K562 (cell line): ENCODE results near the gene RAP1GDS1. TPM values are rescaled to one million over a fixed set of nuclear protein-coding genes. Genes with fewer than 3 reads are reported as not detected.

Experiments used
- ATAC-seq: fragments of 200-7000 bp; cut with Tn5 transposase; 3 replicates; pipeline ENCODE4 v1.9.1; 2020; ENCODE audit warnings: moderate library complexity
- BruUV-seq: library from RNA; stranded (reverse); fragments of 400-500 nt; replicated peaks from 2 replicates; lab custom pipeline; 2021; lab: Mats Ljungman, UMichigan
- CTCF ChIA-PET: fragments of 300-600 bp; formaldehyde crosslinking; extraction: SDS; loops from one replicate; lab custom pipeline; 2021; ENCODE audit warnings: low intra/inter-chr PET ratio; lab: Yijun Ruan, JAX
- POLR2A ChIA-PET: fragments of 300-600, 350-650 bp; sonication (Branson Sonifier 250); formaldehyde crosslinking; extraction: SDS; loops from one replicate; lab custom pipeline; 2021; ENCODE audit warnings: antibody characterized with exemption, inconsistent platforms; lab: Yijun Ruan, JAX
- DNase-seq, 4 experiments: peaks; one replicate each; pipeline versions ENCODE4 v3.0.0 to v3.0.0-alpha.2; 2011 to 2018; ENCODE audit warnings: low spot score in 3 of 4, mixed read lengths in 3 of 4; ENCODE audit errors: extremely low read depth in 1 of 4
- FAIRE-seq: peaks from 2 replicates; lab custom pipeline; 2011; peaks lifted over from hg19 to GRCh38; lab: Jason Lieb, UNC
- H2AFZ ChIP-seq: 2 replicates; pipeline ENCODE4 v1.6.0; 2011; ENCODE audit warnings: low read depth, low read length, control low read depth, inconsistent platforms
- H3K27ac ChIP-seq: fragments of 200-600 bp; 3 replicates; pipeline ENCODE4 v1.8.0; 2011; ENCODE audit warnings: low read depth, mild to moderate bottlenecking, control low read depth, inconsistent platforms, low read length, moderate library complexity, mixed read lengths; ENCODE audit errors: extremely low read depth
- H3K27me3 ChIP-seq, 2 experiments: fragments of 300-600 bp in 1 of 2; 2 replicates in 1 of 2; 3 replicates in 1 of 2; pipeline versions ENCODE4 v1.6.0 to v1.8.0; 2011; ENCODE audit warnings: inconsistent platforms in 2 of 2, low read length in 2 of 2, mild to moderate bottlenecking in 1 of 2, mixed read lengths in 1 of 2, moderate library complexity in 1 of 2; ENCODE audit not compliant: control insufficient read depth in 2 of 2, insufficient read depth in 2 of 2
- H3K36me3 ChIP-seq: fragments of 300-600 bp; 3 replicates; pipeline ENCODE4 v1.8.0; 2011; ENCODE audit warnings: mild to moderate bottlenecking, low read length, inconsistent platforms; ENCODE audit not compliant: control insufficient read depth, insufficient read depth
- H3K4me1 ChIP-seq, 2 experiments: fragments of 200-600 bp in 1 of 2; replicated peaks in 1 of 2; 2 replicates in 1 of 2; 3 replicates in 1 of 2; pipeline versions ENCODE4 v1.5.1 to v1.8.0; 2011; ENCODE audit warnings: inconsistent platforms in 2 of 2, low read length in 2 of 2, mild to moderate bottlenecking in 1 of 2, mixed read lengths in 1 of 2, moderate library complexity in 1 of 2; ENCODE audit not compliant: control insufficient read depth in 2 of 2, insufficient read depth in 2 of 2
- H3K4me2 ChIP-seq: 2 replicates; pipeline ENCODE4 v1.6.1; 2011; ENCODE audit warnings: low read length, control low read depth, inconsistent platforms, mixed read lengths; ENCODE audit not compliant: insufficient read depth
- H3K4me3 ChIP-seq: fragments of 200-600 bp; sonication (generic), shearing (Covaris generic); 2 replicates; pipeline ENCODE4 v1.5.1; 2016; ENCODE audit warnings: control low read depth, inconsistent platforms
- H3K79me2 ChIP-seq: fragments of 200-600 bp; 3 replicates; pipeline ENCODE4 v1.8.0; 2011; ENCODE audit warnings: low read length, inconsistent platforms; ENCODE audit not compliant: control insufficient read depth, insufficient read depth
- H3K9ac ChIP-seq, 2 experiments: 2 replicates each; pipeline versions ENCODE4 v1.6.0 to v1.6.1; 2011; ENCODE audit warnings: low read depth in 2 of 2, low read length in 2 of 2, control low read depth in 1 of 2, inconsistent platforms in 1 of 2, mild to moderate bottlenecking in 1 of 2, mixed read lengths in 1 of 2; ENCODE audit not compliant: insufficient read depth in 1 of 2
- H3K9me1 ChIP-seq: one replicate; pipeline ENCODE4 v1.6.0; 2011; ENCODE audit warnings: inconsistent platforms, mild to moderate bottlenecking, low read length, moderate library complexity; ENCODE audit not compliant: control insufficient read depth, insufficient read depth
- H3K9me3 ChIP-seq: replicated peaks from 2 replicates; pipeline ENCODE4 v1.5.1; 2011; ENCODE audit warnings: low read depth, low read length, inconsistent platforms; ENCODE audit not compliant: control insufficient read depth, insufficient read depth
- H4K20me1 ChIP-seq: replicated peaks from 2 replicates; pipeline ENCODE4 v1.6.1; 2011; ENCODE audit warnings: low read length, inconsistent platforms, mixed read lengths; ENCODE audit not compliant: control insufficient read depth, insufficient read depth
- ELF4 ChIP-seq: fragments of 450-650 bp; formaldehyde crosslinking; IDR thresholded peaks from 2 replicates; pipeline ENCODE4 v1.4.0; 2022; ENCODE audit warnings: missing genetic modification characterization
- NKRF ChIP-seq: fragments of 450-650 bp; IDR thresholded peaks from 2 replicates; pipeline ENCODE4 v1.6.1; 2016; ENCODE audit warnings: borderline replicate concordance
- SNRNP70 ChIP-seq: fragments of 200-400 bp; formaldehyde crosslinking; optimal IDR thresholded peaks from 2 replicates; pipeline ENCODE3; 2017; ENCODE audit warnings: low read depth, low read length
- ZNF561 ChIP-seq: fragments of 450-650 bp; formaldehyde crosslinking; conservative IDR thresholded peaks from 2 replicates; pipeline ENCODE4 v1.4.0; 2020; ENCODE audit warnings: mild to moderate bottlenecking, moderate library complexity
- WGBS: fragments of 100-300 bp; shearing (Covaris generic); methylation state at CpG from one replicate; pipeline ENCODE4 v1.1.6; 2016; ENCODE audit warnings: low coverage, mixed read lengths; ENCODE audit not compliant: insufficient coverage; ENCODE audit errors: missing lambda C conversion rate; 5-methylcytosine and 5-hydroxymethylcytosine counted together
- in situ Hi-C: fragments of 300-500 bp; cut with MboI; formaldehyde crosslinking; loops from 4 replicates; pipeline ENCODE4 v1.15.0; 2018; ENCODE audit warnings: inconsistent platforms, mixed read lengths
- intact Hi-C: fragments of 100-400 bp; cut with micrococcal nuclease; formaldehyde crosslinking; loops from 2 replicates; pipeline ENCODE4 v1.14.2; 2022
- polyA plus RNA-seq, 8 experiments: library from polyadenylated mRNA; depleted of rRNA in 4 of 8; stranded (reverse) in 5 of 8; unstranded in 3 of 8; fragments of >200 nt; fragmentation: Nextera tagmentation in 2 of 8; fragmentation: Illumina TruSeq in 1 of 8; extraction: Ambion mirVana in 2 of 8; extraction: Trizol in 1 of 8; gene quantifications; 2 replicates each; pipeline versions ENCODE4 v1.2.1 to v1.2.3, GENCODE V29; 2011 to 2014; ENCODE audit warnings: inconsistent platforms in 1 of 8, missing spikeins in 1 of 8
- total RNA-seq, 7 experiments: library from RNA; depleted of rRNA in 6 of 7; stranded (reverse); fragments of >200 nt in 6 of 7; fragmentation: Illumina TruSeq in 2 of 7; extraction: Trizol in 2 of 7; gene quantifications; 2 replicates each; pipeline versions ENCODE4 v1.2.1 to v1.2.3, GENCODE V29; 2011 to 2021; ENCODE audit warnings: low replicate concordance in 1 of 7
- TF ChIP-seq, protein P1 (sequence below): fragments of 200-800 bp; sonication (Bioruptor generic); IDR thresholded peaks from 2 replicates; pipeline ENCODE4 v1.6.1; 2017; ENCODE audit warnings: missing genetic modification characterization, missing compliant biosample characterization

Gene RAP1GDS1
- total and polyA plus RNA-seq, 9 of the 15 experiments (the other 6 are each of a cell fraction or from before 2014, with no cell fraction given), result 27.2 to 55.6 (median 31.5) TPM

DNA sequence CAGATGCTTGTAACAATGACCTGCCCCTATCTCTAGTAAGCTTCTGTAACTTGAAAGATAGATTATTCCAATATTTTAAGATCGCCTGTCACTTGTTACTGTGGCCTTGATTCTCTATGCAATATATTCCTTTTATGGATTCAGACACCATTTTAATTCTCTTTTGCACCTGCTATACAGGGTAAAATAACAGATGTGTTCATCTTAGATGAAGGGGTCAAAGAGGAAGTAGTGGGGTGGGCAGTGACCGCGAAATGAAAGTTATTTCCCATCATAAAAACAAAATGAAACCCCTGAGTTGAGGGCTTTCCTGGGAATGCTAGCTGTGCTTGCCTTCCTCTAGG is 221.3 kb downstream of the RAP1GDS1 start:
- no peak overlapping the region for H3K4me3 ChIP-seq
- ChIA-PET POLR2A (interaction anchor here (1.4 kb wide), 1 partner anchor 14 kb away, joined by 3 read pairs; no protein-coding TSS in a partner anchor), CTCF (no interaction called here)
- TF ChIP-seq SNRNP70 (no peak), ELF4 (no peak), NKRF (no peak), ZNF561 (CRISPR knock-in tag) (no peak)
- TF ChIP-seq, protein P1, sequence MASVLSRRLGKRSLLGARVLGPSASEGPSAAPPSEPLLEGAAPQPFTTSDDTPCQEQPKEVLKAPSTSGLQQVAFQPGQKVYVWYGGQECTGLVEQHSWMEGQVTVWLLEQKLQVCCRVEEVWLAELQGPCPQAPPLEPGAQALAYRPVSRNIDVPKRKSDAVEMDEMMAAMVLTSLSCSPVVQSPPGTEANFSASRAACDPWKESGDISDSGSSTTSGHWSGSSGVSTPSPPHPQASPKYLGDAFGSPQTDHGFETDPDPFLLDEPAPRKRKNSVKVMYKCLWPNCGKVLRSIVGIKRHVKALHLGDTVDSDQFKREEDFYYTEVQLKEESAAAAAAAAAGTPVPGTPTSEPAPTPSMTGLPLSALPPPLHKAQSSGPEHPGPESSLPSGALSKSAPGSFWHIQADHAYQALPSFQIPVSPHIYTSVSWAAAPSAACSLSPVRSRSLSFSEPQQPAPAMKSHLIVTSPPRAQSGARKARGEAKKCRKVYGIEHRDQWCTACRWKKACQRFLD (CRISPR knock-in tag), result no peak
- H3K4me2 ChIP-seq, result no peak overlapping the region
- H2AFZ ChIP-seq, result no peak overlapping the region
- intact Hi-C loops (no loop called here), in situ Hi-C loops (no loop called here)
- H3K36me3 ChIP-seq, result no peaks in the 10 kb centered on the region
- H3K9me3 ChIP-seq, result no peaks in the 10 kb centered on the region
- no peaks in the 10 kb centered on the region for H4K20me1 ChIP-seq
- H3K9ac ChIP-seq, result no peak overlapping the region
- no peaks in the 10 kb centered on the region for H3K9me1 ChIP-seq
- 32% methylated on average over 3 of the region's 3 CpGs for WGBS
- no peak for ATAC-seq
- H3K79me2 ChIP-seq, result no peaks in the 10 kb centered on the region
- H3K27ac ChIP-seq, result no peak overlapping the region
- no peaks in the 10 kb centered on the region; a peak in 1 of 5 replicates for H3K4me1 ChIP-seq
- FAIRE-seq, result no peak
- H3K27me3 ChIP-seq, result peaks cover 5 to 19% of the 10 kb centered on the region in 2 experiments; a peak in 4 of 5 replicates
- BruUV-seq, result no TSS peak
- DNase-seq, result no peak
